ENCODE measurements around the gene SLC9A7. TPM values are rescaled to one million over a fixed set of nuclear protein-coding genes. Genes with fewer than 3 reads are reported as not detected.
"Not testable (repeated sequence)": the region's sequence is repeated elsewhere in the genome, so short reads cannot be mapped to it uniquely, and the experiment has no call there.

SLC9A7 gene
- total RNA-seq: 26.2 TPM

DNA sequence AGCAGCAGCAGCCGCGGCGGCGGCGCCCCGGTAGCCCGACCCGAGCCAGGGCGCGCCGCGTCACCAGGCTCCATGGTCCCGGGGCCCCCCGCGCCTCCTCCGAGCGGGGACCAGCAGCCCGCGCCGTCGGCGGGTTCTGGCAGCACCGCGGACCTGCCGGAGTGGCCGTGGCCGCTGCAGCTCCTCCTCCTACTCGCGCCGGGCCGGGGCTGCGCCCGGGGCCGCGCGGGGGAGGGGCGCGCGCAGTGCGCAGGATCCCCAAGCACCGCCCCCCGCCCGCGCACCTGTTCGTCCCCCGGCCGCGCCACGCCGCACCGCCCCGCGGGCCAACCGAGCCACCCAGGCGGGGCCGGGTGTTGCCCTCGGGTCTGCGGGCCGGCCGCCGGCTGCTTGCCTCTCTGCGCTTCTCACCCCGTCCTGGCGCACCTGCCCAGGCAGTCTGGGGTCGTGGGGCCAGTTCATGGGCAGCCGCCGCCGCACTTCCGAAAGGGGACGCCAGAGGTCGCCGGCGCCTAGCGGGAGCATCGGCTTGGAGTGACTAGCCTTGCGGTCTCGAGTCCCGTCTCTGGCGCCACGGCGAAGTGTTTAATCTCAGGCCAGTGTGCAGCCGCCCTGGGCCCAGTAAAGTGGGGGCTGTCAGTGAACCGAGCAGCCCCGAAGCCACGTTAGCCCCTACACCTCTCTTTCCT, at the start of gene SLC9A7:
SLC9A7 (minus strand) TSS at position 163 of the 689 bp plus-strand sequence; CDS start at position 74, 89 bp downstream.
- peak; percentile 16 for DNase-seq

DNA sequence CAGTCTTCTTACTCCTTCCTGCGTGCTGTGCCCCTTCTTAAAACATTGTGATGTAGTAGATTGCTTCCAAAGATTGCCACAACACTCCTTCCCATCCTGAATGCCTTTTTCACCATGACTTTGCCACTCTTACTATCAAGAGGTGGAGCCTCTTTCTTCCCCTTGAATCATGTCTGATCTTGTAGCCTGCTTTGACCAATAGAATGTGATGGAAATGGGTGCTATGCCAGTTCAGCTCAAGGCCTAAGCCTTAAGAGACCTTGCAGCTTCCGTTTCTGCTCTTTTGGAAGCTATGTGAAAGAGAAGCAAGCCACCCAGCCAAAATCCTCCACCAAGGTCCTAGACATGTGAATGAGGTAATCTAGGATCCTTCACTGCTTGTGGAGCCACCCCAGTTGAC, 46.4 kb upstream of the SLC9A7 start:
- DNase-seq: no peak

DNA sequence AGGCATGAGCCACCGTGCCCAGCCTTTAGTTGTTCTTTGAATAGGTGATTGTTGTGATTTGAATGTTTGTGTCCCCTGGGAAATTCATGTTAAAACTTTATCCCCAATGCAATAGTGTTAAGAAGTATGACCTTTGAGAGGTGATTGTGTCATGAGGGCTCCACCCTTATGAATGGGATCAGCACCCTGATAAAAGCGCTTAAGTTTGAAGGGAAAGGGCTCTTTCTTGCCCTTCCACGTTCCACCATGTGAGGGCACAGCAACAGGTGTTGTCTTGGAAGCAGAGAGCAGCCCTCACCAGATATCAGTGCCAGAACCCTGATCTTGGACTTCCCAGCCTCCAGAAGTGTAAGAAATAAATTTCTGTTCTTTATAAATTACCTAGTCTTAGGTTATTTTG, 44.2 kb upstream of the SLC9A7 start:
- no peak for DNase-seq

DNA sequence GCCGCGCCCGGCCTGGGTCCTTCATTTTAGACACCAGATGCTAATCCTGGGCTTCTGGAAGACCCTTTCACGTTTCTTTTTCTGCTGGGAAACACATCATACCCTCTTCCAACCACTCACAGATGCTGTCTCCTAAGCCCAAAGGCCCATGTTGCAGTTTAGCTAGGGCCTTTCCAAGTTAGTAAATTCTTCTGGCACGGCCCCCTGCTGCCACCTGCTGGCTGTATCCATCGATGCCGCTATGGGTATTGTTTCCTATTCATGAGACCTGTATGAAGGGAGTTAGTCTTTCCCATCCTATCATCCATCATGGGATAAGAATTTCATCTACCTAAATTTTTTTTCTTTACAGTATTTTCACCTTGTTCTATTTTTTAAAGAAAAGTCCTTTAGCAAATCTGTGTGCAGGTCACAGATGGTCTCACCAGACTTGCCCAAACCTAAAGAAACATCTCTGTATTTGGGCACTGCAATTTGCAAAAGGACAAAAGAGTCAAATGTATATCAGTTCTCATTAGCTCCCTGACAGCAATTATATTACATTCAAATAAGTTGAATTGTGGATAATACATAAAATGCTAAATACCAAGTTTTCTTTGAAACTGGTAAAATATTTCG, 37.8 kb upstream of the SLC9A7 start:
- peak; percentile 49 for DNase-seq

DNA sequence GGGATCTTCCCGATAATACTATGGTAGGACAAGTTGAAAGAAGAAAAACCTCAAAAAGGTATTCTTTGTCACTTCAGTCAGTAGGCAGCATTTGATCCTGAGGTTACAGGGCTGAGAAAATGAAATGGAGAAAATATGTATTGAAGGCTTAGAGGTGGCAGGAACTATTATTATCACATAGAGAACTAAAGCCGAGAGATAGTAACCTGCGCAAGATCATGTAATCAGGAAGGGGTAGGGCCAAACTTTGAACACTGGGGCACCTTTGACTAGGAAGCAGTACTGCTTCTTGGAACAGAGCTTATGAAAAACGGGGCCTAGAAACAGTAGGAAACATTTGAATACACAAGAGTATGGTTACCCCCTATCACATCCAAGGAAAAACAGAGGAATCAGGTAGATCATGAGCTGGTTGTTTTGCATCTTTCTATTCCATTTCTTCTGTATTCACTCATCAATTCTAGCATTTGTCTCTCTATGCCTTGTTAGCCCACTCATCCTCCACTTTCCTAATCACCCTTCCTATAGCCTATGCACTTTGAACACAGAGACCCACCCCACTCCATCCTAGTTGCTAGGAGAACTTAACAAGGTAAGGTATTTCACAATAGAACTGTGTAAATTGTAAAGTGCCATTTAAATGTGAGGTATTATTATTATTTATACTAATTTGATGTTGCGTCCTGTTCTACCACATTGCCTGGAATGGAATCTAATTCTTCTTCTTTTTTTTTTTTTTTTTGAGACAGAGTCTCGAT, 34.6 kb upstream of the SLC9A7 start:
- DNase-seq: no peak

DNA sequence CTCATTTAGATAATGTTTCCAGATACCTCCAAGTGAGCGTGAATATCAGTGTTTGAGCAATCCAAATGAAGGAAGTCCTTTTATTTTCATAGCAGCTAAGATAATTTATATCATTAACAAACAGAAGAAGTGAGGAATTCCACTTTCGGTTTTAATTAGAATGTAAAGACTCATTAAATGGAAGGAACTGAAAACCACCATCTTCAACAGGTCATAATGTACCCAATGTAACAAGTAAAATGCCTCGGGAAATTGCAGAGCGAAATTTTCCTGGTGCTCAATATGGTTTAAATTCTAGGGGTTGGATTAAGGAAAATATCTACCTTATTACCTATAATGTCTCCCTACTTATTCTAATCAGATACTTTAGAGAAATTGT, 33.9 kb upstream of the SLC9A7 start:
- DNase-seq: no peak

DNA sequence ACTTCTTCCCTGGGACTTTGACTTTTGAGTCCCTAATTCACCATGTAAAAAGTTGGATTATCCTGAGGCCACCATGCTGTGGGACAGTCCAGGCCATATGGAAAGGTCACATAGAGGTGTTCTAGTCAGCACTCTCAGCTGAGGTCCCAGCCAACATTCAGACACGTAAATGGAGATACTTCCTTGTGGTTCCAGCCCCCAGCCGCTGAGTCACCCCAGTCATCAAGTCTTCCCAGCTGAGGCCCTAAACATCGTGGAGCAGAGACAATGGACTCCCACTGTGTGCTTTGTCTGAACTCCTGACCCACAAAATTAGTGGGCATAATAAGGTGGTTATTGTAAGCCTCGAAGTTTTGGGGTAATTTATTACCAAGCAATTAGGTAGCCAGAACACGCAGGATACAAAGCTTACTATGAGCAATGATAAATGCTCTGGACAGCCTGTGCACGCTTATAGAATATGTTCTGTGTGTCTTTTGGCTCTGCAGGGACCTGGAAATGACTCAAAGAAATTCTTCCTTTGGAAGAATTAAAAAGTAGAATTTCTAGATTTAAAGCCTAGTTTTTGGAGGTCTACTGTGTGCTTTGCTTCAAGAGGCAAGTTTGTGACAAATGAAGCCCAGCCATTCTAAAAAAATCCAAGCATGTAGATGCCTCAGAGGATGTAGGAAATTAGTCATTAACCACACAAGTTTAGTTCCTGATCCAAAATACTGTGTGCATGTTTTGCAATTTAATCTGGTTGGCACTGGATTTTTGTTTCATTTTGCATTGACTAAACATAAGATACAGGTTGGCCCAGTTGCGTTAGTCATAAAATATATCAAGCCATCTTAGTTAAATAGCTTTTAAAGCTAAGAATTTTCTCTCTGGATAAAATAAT, 33.2 kb upstream of the SLC9A7 start:
- DNase-seq: no peak

DNA sequence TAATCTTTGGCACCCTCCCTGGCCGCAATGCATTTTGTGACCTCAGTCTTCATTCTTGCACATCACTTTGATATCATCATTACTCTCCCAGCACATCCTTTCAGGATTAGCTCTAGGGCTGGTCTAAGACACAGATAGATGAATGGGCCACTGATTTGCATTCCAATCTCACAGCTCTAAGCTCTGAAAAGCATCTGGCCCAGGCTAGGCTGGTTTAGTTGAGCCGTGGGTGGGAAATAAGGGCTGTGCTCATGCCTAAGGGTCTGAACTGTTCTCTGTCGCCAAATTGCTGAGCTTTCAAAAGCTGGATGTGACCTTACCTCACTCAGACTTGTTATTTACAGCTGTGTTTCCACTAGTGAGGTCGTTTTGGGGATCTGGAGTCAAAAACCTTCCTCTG, 30.0 kb upstream of the SLC9A7 start:
- DNase-seq: no peak

DNA sequence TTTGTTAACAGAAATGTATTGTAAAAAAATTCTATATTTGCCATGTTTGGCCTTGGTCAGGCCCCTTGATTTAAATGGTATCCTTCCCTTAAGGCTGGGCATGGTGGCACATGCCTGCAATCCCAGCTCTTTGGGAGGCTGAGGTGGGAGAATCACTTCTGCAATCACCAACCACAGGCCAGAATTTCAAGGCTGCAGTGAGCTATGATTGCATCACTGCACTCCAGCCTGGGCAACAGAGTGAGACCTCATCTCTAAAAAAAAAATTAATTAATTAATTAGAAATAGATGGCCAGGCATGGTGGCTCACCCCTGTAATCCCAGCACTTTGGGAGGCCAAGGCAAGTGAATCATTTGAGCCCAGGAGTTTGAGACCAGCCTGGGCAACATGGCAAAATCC, 25.5 kb upstream of the SLC9A7 start:
- not testable (repeated sequence) for DNase-seq

DNA sequence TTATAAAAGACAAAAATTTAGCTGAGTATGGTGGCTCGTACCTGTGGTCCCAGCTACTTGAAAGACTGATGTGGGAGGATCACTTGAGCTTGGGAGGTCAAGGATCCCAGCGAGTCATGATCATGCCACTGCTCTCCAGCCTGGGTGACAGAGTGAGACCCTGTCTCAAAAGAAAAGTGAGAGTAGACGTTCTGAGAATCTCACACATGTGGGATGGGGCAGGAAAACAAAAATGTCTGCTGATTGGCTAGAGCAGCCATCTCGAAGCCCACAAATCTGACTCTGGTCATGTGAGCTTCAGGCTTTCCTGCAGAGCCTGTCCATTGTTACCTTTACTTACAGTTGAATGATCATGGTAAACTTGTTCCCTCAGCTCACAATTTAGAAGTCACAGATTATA, 23.1 kb upstream of the SLC9A7 start:
- DNase-seq: no peak

DNA sequence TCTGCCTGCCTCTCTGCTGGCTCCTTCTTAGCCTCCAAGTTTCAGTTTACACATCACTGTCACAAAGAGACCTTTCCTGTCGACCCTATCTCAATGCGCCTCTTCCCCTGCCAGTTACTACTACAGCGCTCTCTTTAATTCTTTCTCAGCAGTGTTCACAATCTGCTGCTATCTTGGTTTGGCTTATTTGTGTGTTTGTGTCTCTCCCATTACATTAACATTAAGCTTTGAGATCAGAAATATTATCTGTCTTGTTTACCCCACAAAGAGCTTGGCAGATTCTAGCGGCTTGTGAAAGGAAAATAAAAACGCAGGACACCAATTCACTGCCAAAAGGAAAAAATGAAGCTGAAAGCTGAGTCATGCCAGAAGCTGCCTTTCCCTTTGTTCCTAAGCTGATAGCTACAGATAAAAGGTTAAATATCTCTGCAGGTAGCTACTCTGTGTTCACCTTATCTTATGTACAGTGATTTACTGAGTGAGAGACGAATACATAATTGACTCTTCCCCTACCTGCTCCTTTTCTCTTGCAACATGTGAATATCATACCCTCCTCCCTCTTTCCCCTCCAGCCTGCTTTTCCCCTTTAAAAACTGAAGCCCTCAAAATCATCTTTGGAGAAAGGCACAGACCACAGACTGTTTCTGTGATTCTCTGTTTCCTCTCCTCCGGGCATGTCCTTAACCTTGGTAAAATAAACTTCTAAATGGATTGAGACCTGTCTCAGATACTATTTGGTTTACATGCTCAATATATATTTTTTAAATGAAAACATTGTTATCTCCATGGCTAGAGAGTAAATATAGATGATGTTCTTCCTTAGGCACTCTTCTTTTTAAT, 19.3 kb upstream of the SLC9A7 start:
- no peak for DNase-seq

DNA sequence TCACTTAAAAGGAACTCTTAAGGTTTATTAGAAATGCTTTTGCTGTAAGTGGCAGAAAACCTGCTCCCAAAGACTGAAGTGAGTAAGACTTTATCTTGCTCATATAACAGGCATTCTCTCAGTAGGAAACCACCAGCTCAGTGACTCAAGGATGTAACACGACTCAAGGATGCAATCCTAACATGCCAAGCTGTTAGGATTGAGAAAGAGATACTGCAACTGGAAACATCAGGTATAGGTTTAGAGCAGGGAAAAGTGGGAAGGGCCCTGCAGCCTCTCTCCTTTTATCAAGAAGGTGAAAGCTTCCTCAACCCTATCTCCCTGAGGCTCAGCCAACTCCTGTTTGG, 11.9 kb upstream of the SLC9A7 start:
- DNase-seq: no peak

DNA sequence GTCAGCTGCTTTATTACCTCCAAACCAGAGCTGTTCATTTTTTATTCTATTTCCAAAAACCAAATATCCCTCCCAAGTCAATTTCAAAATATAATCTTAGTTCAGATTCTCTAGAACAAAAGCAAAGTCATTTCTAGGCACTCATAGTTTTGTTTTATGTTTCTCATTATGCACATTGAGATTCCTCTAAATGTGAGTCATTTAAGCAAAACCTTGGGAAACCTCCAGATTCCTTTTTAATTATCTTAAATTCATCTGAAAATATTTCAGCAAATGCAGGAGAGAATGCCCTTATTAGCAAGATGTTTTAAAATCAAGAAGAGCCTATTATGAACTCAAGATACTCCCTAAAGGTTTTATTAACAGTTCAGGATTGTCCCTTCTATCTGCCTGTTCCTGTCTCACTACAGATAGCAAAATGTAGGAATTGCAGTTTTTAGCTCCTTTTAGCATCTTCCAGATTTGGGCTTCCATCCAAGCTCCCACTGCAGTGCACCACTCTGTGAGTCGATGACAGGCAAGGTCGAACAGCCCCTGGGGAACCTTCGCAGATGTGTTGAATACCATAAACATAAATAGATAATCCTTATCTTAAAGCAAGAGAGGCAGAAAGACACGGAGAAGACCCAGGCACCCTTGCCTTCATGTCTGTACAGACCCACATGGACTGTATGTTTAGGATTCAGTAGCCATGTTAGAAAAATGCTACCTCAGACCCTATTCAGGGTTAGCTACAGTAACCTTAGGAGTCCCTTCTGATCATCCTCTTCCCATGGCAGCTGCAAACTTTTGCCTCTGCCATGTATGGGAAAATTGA, 11.3 kb upstream of the SLC9A7 start:
- no peak for DNase-seq

DNA sequence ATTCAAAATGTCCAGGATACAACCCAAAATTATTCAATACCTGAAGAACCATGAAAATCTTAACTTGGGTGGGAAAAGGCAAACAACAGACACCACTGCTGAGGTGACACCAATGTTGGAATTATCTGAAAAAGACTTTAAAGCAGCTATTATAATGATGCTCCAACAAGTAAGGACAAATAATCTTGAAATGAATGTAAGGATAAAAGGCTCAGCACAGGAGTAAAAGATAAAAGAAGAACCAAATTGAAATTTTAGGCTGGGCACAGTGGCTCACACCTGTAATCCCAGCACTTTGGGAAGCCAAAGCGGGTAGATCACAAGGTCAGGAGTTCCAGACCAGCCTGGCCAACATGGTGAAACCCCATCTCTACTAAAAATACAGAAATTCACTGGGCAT, 4.0 kb upstream of the SLC9A7 start:
- no peak for DNase-seq

DNA sequence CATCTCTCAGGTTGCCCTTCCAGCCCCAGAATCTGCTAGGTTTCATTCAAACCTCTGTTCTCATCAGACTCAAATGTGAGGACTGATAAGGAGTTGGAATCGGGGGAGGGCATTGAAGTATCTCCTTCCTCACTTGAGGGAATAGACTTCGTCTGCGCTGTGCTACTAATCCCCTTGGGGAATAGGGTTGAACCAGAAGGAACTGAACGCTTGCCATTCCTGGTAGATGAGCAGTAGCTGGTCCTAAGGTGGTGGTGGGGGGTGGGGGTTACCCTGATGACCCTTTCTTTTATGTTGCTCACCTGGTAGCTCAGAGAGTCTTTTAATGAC, 692 bp upstream of the SLC9A7 start:
- no peak for DNase-seq

DNA sequence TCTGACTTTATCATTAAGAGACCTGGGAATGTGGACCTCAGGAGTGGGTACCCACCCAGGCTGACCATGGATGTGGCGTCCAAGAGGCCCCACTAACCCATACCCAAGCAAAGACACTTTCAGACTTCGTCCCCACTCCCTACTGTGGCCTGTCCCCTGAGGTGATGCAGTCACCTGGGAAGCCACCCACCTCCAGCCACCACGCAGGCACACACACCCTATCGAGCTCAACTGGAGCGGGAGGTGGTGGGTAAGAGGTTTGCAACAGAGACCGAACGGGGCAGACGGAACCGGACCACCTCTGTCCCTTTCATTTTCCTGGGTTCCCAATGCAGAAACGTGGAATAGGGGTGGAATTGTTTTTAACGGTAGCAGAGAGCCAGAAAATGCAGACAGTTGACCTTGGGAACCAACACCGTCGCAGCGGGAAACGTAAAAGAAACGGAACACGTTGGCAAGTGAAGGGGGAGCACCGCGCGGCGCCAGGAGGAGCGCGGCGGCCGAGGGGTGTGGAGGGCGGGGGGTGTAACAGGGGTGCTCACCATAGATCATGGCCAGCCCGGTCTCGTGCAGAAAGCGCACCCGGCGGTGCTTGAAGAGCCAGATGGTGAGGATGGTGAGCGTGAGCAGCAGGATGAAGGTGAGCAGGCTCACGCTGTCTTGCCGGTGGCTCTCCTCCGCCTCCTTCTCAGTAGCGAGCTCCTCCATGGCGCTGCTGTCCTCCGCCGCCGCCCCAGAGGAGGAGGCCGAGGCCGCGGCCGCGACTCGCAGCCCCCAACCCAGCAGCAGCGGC, 559 bp downstream of the SLC9A7 start:
- no peak for DNase-seq

DNA sequence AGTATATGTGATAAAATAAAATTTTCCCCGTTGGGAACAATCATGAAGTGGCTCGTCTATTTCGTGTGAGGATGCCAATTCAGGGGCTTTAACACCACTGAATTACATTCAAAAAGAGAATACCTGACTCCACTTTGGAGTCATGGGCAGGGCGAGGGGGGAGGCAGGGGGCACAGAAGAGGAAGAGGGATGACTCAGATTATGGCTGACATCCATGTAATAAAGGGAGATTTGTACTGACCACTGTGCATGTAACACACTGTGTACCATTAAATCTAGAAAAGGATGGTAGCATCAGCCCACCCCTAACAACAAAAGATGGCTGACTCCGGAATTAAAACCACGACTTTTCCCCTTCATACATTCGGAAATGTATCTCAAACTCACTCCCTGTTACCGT, 1.3 kb downstream of the SLC9A7 start:
- DNase-seq: no peak

DNA sequence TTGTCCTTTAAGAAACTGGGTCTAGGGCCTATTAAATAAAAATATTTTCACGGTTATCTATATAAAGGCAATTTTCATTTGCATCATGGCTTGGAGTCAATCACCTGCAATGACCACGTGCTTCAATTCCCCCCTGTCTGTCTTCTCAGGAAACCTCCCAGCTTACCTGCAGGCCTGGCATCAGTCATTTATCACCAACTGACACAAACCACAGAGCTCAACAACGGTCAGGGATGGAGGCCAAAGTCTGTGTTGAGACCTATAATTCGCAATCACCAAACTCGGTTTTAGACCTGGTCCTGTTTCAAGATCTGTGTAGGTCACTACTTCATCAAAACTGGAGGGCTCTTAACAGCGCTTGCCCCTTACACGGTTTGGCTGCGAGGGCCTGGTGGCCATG, 1.9 kb downstream of the SLC9A7 start:
- DNase-seq: no peak

DNA sequence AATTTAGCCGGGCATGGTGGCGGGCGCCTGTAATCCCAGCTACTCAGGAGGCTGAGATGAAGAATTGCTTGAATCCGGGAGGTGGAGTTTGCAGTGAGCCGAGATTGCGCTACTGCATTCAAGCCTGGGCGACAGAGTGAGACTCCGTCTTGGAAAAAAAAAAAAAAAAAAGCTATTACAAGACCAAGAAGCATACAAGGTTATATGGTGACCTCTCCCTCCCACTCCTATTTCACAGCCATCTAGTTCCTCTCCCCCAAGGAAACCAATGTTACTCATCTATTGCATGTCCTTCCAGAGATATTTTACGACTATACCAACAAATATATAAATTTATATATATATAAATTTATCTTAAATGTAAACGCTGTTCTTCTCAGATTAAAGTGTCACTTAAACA, 3.2 kb downstream of the SLC9A7 start:
- no peak for DNase-seq

DNA sequence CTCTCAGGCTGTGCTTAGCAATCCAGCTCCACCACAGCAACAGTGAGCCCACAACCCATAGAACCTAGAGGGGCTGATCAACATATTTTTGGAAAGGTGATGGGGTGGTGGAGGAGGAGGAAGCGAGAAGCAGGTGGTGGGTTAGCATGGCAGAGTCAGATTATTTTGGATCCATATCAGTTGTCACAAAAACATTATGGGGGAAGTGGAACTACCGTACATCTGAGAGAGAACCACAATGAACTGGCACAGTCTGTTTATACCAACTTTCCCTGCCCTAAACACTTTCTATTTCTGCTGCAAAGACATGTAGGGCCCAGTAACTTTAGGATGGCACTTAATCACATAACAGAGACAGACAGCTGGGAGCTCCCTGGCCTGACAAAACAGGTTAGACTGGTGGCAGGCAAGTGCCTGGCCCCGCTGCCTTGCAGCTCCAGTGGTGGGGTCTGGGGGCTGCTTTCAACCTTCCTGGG, 4.3 kb downstream of the SLC9A7 start:
- DNase-seq: no peak

All from occipital lobe (tissue), 2 donors.